Measurements from ENCODE around the gene PTPRN2. TPM values are rescaled to one million over a fixed set of nuclear protein-coding genes. Genes with fewer than 3 reads are reported as not detected.

Gene PTPRN2
- total RNA-seq, 2 donors from 2014 or later: 0.35 to 0.61 TPM

DNA sequence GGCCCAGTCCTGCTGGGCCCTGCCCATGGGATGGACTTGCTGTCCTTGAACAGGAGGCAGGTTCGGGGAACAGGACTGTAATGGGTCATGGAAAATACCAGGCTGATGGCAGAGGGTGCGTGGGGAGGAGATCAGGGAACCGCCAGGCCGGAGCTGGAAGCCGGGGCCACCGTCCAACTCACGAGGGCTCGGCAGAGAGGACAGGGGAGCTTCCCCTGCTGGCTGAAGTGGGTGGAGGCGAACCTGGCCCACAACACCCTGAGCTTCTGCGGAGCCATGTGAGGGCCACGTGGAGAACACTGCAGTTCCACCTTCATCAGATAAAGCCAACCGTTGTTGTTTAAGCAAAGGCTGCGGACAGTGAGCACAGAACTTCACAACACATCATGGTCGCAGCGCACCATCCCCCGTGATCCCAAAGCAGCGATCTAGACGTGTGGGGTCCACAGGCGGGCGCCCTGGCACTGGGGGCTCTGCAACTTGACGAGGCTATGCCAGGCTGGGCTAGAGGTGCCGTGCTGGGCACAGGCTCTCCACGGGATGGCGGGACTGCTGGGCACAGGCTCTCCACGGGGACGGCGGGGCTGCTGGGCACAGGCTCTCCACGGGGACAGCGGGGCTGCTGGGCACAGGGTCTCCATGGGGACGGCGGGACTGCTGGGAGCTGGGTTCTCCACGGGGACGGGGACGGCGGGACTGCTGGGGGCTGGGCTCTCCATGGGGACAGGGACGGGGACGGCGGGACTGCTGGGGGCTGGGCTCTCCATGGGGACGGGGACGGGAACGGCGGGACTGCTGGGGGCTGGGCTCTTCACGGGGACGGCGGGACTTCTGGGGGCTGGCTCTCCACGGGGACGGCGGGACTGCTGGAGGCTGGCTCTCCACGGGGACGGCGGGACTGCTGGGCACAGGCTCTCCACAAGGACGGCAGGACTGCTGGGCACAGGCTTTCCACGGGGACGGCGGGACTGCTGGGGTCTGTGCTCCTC is 777.5 kb downstream of the PTPRN2 start:
- Mint-ChIP-seq H3K27ac (no peak overlapping the region), H3K9me3 (peaks cover 0 to 4% of the 10 kb centered on the region in 2 donors), H3K36me3 (no peaks in the 10 kb centered on the region)
- no peak for DNase-seq (ENCODE audit: low spot score in 2 of 2)
- ATAC-seq: no peak

DNA sequence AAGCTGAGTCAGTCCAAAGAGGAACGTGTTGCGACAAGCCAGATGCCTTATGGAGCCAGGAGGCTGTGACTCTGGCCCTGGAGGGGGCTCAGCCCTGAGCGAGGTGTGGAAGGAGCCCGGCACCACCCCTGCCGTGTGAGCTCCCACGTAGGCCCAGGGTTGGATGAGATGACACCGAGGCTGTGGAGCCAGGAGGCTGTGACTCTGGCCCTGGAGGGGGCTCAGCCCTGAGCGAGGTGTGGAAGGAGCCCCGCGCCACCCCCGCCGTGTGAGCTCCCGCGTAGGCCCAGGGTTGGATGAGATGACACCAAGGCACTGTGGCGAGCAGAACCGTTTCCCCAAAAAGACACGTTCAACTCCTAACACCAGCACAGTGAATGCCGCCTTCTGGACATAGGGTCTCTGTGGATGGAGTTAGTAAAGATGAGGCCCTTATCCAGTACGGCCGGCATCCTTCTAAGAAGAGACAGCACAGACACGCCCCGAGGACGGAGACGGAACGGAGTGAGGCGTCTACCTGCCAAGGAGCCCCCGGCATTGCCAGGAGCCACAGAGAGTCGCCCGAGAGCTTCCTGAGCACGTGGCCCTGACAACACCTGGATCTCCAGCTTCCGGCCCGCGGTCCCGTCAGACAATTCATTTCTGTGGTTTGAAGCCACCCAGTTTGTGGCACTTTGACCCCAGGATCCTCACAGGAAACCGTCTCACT is 778.3 kb downstream of the PTPRN2 start:
- Mint-ChIP-seq H3K27ac (no peak overlapping the region), H3K36me3 (no peaks in the 10 kb centered on the region), H3K9me3 (peaks cover 0 to 4% of the 10 kb centered on the region in 2 donors)
- ATAC-seq (no peak), DNase-seq (ENCODE audit: low spot score in 2 of 2) (no peak)

DNA sequence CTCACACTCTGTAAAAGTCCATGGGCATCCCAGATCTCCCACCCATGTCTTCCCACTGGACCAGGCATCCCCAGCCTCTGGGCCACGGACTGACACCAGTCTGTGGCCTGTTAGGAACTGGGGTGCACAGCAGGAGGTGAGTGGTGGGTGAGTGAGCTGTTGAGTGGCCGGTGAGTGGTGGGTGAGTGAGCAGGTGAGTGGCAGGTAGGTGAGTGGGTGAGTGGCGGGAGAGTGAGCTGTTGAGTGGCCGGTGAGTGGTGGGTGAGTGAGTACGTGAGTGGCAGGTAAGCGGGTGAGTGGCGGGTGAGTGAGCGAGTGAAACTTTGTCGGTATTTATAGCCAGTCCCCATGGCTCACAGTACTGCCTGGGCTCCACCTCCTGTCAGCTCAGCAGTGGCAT is 779.6 kb downstream of the PTPRN2 start:
- no peak for ATAC-seq
- Mint-ChIP-seq H3K9me3 (peaks cover 0 to 4% of the 10 kb centered on the region in 2 donors), H3K27ac (no peak overlapping the region), H3K36me3 (no peaks in the 10 kb centered on the region)
- DNase-seq (ENCODE audit: low spot score in 2 of 2): no peak

GRCh38 chr7:157807510-157807909 is 780.1 kb downstream of the PTPRN2 start:
- no peak for DNase-seq (ENCODE audit: low spot score in 2 of 2)
- no peak for ATAC-seq
- H3K36me3 Mint-ChIP-seq: no peaks in the 10 kb centered on the region
- peaks cover 0 to 4% of the 10 kb centered on the region in 2 donors for H3K9me3 Mint-ChIP-seq
- no peak overlapping the region for H3K27ac Mint-ChIP-seq

DNA sequence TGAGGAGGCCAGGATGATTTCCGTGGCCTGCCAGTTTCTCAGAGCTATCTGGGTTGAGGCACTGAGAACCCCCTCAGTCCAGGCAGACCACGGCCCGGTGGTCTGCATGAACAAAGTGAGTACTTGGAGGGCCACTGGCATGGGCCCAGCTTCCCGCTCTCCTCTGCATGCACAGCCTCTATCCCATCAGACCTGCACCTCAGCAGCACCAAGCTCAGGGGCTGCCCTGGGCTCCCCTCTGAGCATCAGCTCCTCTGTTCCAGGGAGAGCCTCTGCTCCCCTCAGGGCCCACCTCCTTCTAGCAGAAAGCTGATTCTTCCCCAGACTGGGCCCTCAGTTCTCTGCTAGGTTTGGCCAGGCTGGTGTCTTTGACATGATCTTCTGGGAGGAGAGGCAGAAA is 780.9 kb downstream of the PTPRN2 start:
- H3K36me3 Mint-ChIP-seq: no peaks in the 10 kb centered on the region
- no peak for DNase-seq (ENCODE audit: low spot score in 2 of 2)
- ATAC-seq: no peak
- H3K27ac Mint-ChIP-seq: no peak overlapping the region
- peaks cover 0 to 4% of the 10 kb centered on the region in 2 donors for H3K9me3 Mint-ChIP-seq

- no peak overlapping the region for H3K27ac Mint-ChIP-seq
- no peaks in the 10 kb centered on the region for H3K36me3 Mint-ChIP-seq
- DNase-seq (ENCODE audit: low spot score in 2 of 2) (no peak), ATAC-seq (no peak)
- H3K9me3 Mint-ChIP-seq: peaks cover 0 to 4% of the 10 kb centered on the region in 2 donors
Observed at GRCh38 chr7:157805713-157806112, 781.9 kb downstream of the PTPRN2 start.

DNA sequence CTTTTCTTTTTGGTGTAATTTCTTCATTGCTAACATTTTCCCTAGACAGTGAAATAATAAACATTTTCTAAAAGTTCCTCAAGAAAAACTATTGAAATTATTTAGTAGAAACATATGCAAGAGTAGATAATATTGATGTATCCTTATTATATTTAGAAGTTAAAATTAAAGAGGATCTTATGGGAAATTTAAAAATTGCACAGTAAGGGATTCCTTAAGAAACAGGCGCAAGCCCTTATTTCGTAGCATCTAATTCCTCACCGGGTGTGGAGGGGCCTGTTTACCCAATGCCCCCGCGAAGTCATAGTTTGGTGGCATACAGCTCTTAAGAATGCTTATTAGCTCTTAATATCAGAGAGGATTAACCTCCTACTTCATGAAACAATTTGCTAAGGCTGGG is 783.7 kb downstream of the PTPRN2 start:
- ATAC-seq: no peak
- H3K9me3 Mint-ChIP-seq: peaks cover 0 to 4% of the 10 kb centered on the region in 2 donors
- no peak overlapping the region for H3K27ac Mint-ChIP-seq

GRCh38 chr7:157801971-157802675 is 785.5 kb downstream of the PTPRN2 start:
- no peaks in the 10 kb centered on the region for H3K36me3 Mint-ChIP-seq
- H3K9me3 Mint-ChIP-seq: no peaks in the 10 kb centered on the region
- no peak for DNase-seq (ENCODE audit: low spot score in 2 of 2)
- ATAC-seq: no peak
- no peak overlapping the region for H3K27ac Mint-ChIP-seq

More for the DNA sequence above, 783.7 kb downstream of the PTPRN2 start:
- no peak for DNase-seq (ENCODE audit: low spot score in 2 of 2)
- no peaks in the 10 kb centered on the region for H3K36me3 Mint-ChIP-seq

DNA sequence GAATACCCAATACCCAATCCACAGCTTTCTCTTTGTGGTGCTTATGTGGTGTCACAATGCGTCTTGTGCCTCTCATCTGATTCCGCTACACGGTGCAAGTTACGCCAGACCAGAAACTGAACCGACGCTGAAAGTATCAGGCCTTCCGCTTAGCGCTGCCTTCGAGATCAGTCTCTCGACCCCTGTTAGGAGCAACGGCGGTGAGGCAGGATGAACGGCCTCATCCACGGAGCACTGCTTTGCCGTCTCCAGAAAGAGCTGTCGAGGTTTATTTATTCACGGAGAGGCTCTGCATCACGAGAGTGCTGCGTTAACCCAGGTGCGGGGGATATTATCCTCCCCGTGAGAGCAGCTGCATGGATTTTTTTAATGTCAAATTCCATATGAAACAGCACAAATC is 786.5 kb downstream of the PTPRN2 start:
- no peaks in the 10 kb centered on the region for H3K36me3 Mint-ChIP-seq
- no peak overlapping the region for H3K27ac Mint-ChIP-seq
- no peaks in the 10 kb centered on the region for H3K9me3 Mint-ChIP-seq
- no peak for ATAC-seq
- no peak for DNase-seq (ENCODE audit: low spot score in 2 of 2)

- ATAC-seq (no peak), DNase-seq (ENCODE audit: low spot score in 2 of 2) (no peak)
- no peak overlapping the region for H3K27ac Mint-ChIP-seq
Observed at GRCh38 chr7:157800281-157800680, 787.3 kb downstream of the PTPRN2 start.

GRCh38 chr7:157799076-157799685 is 788.4 kb downstream of the PTPRN2 start:
- ATAC-seq: no peak
- H3K27ac Mint-ChIP-seq: no peak overlapping the region
- no peak for DNase-seq (ENCODE audit: low spot score in 2 of 2)
- no peaks in the 10 kb centered on the region for H3K36me3 Mint-ChIP-seq
- no peaks in the 10 kb centered on the region for H3K9me3 Mint-ChIP-seq

More at GRCh38 chr7:157800281-157800680, 787.3 kb downstream of the PTPRN2 start:
- Mint-ChIP-seq H3K36me3 (no peaks in the 10 kb centered on the region), H3K9me3 (no peaks in the 10 kb centered on the region)

- H3K27ac Mint-ChIP-seq: no peak overlapping the region
- DNase-seq (ENCODE audit: low spot score in 2 of 2) (no peak), ATAC-seq (no peak)
- no peaks in the 10 kb centered on the region for H3K9me3 Mint-ChIP-seq
- H3K36me3 Mint-ChIP-seq: no peaks in the 10 kb centered on the region
Observed at GRCh38 chr7:157797361-157797760, 790.3 kb downstream of the PTPRN2 start.

- no peak overlapping the region for H3K27ac Mint-ChIP-seq
- ATAC-seq (no peak), DNase-seq (ENCODE audit: low spot score in 2 of 2) (no peak)
- no peaks in the 10 kb centered on the region for H3K36me3 Mint-ChIP-seq
- H3K9me3 Mint-ChIP-seq: no peaks in the 10 kb centered on the region
Observed at GRCh38 chr7:157796846-157797245, 790.8 kb downstream of the PTPRN2 start.

DNA sequence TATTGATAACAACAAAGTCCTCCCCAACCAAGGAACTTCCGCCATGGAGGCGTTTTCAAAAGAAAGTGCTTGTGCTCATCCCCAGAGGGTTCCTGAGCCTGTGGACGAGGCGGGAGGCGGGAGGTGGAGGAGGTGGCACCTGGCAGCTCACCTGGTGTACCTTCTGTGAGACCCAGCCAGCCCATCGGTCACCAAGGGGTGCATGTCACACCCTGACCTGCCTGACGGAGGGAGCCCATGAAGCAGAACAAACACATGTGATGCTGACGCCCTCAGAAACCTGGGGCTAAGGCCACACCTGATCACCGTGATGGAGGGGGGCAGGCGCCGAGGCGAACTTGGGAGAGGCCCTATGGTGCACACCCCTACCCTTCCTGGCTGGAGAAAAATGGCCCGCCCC is 792.0 kb downstream of the PTPRN2 start:
- ATAC-seq (no peak), DNase-seq (ENCODE audit: low spot score in 2 of 2) (no peak)
- Mint-ChIP-seq H3K27ac (no peak overlapping the region), H3K36me3 (no peaks in the 10 kb centered on the region), H3K9me3 (no peaks in the 10 kb centered on the region)

DNA sequence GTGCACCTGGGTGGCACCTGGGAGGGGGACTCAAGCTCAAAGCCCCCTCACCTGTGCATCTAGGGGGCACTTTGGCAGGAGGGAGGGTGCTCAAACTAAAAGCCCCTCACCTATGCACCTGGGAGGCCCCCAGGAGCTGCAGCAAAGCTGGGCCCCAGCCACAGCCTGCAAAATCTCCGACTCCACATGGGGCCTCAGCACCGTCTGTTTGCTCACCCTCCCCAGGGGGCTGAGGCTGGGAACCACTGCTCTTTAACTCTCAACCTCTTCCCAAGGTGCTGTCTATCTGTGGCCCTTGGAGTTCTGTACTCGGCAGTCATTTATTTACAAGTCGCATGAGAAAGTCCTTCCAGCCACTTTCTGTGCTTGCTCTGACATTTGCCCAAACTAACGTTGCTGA is 792.4 kb downstream of the PTPRN2 start:
- DNase-seq (ENCODE audit: low spot score in 2 of 2) (no peak), ATAC-seq (no peak)
- Mint-ChIP-seq H3K27ac (no peak overlapping the region), H3K36me3 (no peaks in the 10 kb centered on the region), H3K9me3 (no peaks in the 10 kb centered on the region)

GRCh38 chr7:157794746-157795065 is 792.9 kb downstream of the PTPRN2 start:
- DNase-seq (ENCODE audit: low spot score in 2 of 2) (no peak), ATAC-seq (no peak)
- Mint-ChIP-seq H3K9me3 (no peaks in the 10 kb centered on the region), H3K36me3 (no peaks in the 10 kb centered on the region), H3K27ac (no peak overlapping the region)
